GM10266 (cell line): ENCODE measurements around the gene PPIL3.

Experiments
- DNase-seq: peaks from one replicate; pipeline ENCODE4 v3.0.0; 2012; ENCODE audit errors: extremely low spot score
- TF ChIP-seq, protein P1 (sequence below): IDR thresholded peaks from 2 replicates; pipeline ENCODE4 v1.5.1; 2012; ENCODE audit warnings: mild to moderate bottlenecking, low read depth; ENCODE audit not compliant: control insufficient read depth, insufficient read depth; ENCODE audit errors: missing control alignments

PPIL3 gene

DNA sequence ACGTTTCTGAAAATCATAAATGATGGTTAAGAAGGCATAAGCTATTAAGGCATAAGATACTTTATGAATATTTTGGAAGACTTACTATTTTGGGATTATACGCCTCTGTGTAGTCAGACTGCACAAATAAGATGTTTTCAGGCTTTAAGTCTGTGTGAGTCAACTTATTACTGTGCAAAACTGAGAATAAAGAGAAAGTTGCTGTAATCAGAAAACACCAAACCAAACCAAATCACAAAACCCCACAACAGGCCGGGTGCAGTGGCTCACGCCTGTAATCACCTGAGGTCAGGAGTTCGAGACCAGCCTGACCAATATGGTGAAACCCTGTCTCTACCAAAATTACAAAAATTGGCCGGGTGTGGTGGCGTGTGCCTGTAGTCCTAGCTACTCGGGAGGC lies 32.1 kb downstream of the PPIL3 start:
- TF ChIP-seq, protein P1, sequence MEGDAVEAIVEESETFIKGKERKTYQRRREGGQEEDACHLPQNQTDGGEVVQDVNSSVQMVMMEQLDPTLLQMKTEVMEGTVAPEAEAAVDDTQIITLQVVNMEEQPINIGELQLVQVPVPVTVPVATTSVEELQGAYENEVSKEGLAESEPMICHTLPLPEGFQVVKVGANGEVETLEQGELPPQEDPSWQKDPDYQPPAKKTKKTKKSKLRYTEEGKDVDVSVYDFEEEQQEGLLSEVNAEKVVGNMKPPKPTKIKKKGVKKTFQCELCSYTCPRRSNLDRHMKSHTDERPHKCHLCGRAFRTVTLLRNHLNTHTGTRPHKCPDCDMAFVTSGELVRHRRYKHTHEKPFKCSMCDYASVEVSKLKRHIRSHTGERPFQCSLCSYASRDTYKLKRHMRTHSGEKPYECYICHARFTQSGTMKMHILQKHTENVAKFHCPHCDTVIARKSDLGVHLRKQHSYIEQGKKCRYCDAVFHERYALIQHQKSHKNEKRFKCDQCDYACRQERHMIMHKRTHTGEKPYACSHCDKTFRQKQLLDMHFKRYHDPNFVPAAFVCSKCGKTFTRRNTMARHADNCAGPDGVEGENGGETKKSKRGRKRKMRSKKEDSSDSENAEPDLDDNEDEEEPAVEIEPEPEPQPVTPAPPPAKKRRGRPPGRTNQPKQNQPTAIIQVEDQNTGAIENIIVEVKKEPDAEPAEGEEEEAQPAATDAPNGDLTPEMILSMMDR = no peak

DNA sequence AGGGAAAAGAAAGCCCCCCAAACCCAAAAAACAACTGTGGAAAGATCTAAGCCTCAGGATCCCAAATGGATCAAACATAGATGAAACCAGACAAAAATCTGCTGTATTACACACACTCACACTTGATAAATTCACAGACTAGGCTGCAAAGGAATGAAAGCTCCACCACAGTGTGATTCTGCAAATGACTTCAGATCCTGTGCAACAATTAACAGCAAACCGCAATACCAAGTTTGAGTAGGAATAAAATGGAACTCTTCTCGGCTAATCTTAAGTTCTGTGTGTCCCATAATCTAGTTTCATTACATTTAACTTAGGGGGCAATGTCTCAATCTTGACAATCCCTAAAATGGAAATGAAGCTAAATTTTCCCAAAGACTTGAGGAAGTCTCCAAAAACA lies 36.3 kb downstream of the PPIL3 start:
- TF ChIP-seq, protein P1 = no peak
- no peak for DNase-seq

More for the DNA sequence above, 32.1 kb downstream of the PPIL3 start:
- DNase-seq = no peak

DNA sequence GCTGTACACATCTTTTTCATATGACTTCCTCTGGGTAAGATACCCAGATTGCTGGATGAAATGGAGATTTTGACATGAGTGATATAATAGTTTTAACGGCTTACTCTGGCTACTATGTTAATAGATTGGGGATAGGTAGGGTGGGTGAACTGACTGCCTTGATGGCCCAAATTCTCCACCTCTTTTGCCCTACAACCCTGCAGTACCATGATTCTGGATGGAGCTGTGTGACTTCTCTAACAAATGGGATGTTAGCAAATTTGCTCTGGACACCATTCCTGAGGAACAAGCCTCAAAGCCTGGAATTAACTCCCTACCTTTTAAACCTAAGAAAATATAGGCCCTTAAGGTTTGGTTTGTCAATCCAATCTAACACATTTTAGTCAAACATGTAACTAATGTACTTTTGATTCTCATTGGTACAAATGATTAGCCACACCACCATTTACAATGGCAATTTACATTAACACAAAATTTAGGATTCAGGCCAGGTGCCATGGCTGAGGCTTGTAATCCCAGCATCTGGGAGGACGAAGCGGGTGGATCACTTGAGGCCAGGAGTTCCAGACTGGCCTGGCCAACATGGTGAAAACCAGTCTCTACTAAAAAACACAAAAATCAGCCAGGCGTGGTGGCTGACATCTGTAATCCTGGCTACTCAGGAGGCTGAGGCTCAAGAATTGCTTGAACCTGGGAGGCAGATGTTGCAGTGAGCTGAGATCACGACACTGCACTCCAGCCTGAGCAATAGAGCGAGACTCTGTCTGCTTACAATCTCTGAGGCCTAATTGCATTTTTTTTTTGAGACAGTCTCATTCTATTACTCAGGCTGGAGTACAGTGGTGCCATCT lies 37.3 kb downstream of the PPIL3 start:
- TF ChIP-seq, protein P1 = no peak
- no peak for DNase-seq

DNA sequence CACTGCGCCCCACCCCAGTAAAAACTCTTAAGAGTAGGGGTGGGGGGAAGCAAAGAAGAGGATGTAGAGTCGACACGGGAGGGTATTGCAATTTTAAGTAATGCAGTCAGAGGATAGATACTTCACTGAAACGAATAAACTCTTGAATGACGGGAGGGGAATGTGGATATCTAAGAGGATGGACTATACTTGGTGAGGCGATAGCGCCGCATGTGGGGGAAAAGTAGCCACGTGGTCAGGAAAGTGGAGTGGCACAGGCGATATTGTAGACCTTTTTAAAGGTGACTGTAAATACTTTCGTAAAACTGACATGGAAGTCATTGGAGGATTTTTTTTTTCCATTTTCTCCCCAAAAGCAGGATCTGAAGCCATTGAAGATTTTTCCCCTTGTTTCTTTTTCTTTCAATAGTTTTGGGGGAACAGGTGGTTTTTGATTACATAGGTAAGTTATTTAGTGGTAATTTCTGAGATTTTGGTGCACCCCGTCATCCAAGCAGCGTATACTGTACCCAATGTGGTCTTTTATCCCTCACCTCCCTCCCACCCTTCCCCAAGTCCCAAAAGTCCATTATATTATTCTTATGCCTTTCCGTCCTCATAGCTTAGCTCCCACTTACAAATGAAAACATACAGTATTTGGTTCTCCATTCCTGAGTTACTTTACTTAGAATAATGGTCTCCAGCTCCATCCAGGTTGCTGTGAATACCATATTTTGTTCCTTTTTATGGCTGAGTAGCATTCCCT lies 38.2 kb downstream of the PPIL3 start:
- no peak for DNase-seq
- TF ChIP-seq, protein P1 = no peak

DNA sequence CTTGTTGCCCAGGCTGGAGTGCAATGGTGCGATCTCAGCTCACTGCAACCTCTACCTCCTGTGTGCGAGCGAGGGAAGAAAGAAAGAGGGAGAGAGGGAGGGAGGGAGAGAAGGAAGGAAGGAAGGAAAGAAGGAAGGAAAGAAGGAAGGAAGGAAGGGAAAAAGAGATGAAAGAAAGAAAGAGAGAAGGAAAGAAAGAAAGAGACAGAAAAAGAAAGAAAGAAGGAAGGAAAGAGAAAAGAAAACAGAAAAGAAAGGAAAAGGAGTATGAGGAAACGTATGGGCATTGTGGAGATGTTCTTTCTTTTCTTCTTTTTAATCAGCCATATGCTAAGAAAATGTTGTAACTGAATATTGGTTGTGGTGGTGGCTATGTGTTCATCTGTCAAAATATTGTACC lies 40.9 kb downstream of the PPIL3 start:
- DNase-seq = no peak
- TF ChIP-seq, protein P1 = no peak

DNA sequence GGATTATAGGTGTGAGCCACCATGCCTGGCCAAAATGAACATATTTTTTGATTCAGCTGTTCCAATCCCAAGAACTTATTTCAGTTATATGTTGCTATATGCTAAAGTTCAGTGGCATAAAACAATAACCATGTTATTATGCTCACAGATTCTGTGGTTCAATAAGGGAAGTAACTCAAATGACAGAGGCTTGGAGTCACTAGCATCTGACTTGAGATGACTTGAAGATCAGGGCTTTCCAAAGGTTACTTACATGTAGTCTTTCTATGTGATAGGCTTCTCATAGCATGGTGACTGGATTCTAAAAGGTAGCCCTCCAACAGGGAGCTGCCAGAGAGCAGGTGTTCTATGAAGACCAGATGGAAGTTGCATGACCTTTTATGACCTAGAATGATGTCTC lies 41.6 kb downstream of the PPIL3 start:
- TF ChIP-seq, protein P1 = no peak

More for the DNA sequence above, 41.6 kb downstream of the PPIL3 start:
- no peak for DNase-seq
